GM18858 (cell line): Measurements from ENCODE around the gene RPTOR.

ENCODE experiments used
- ATAC-seq: cut with Tn5 transposase; IDR thresholded peaks from one replicate; pipeline ENCODE4 v1.9.1; 2021; ENCODE audit not compliant: unreplicated experiment

The RPTOR gene

DNA sequence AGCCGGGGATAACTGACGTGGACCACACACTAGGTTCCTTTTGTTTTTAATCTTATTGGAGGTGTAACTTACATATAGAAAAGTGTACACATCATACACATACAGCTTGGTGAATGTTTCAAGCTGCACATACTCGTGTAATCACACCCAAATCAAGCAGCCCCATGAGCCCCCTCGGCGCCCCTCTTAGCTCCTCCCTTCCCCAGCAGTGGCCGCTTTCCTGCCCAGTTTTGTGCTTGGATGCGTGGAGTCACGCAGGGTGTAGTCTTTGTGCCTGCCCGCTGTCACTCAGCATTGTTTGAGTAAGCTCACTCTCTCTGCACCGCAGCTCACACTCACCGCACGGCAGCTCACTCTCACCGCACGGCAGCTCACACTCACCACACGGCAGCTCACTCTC, 295.3 kb downstream of the RPTOR start:
- no peak for ATAC-seq

- no peak for ATAC-seq
Measured at GRCh38 chr17:80842456-80843013, 297.9 kb downstream of the RPTOR start.

GRCh38 chr17:80843741-80844156, 299.1 kb downstream of the RPTOR start:
- no peak for ATAC-seq

GRCh38 chr17:80844418-80844990, 299.9 kb downstream of the RPTOR start:
- no peak for ATAC-seq

- no peak for ATAC-seq
Measured at GRCh38 chr17:80845069-80845862, 300.6 kb downstream of the RPTOR start.

DNA sequence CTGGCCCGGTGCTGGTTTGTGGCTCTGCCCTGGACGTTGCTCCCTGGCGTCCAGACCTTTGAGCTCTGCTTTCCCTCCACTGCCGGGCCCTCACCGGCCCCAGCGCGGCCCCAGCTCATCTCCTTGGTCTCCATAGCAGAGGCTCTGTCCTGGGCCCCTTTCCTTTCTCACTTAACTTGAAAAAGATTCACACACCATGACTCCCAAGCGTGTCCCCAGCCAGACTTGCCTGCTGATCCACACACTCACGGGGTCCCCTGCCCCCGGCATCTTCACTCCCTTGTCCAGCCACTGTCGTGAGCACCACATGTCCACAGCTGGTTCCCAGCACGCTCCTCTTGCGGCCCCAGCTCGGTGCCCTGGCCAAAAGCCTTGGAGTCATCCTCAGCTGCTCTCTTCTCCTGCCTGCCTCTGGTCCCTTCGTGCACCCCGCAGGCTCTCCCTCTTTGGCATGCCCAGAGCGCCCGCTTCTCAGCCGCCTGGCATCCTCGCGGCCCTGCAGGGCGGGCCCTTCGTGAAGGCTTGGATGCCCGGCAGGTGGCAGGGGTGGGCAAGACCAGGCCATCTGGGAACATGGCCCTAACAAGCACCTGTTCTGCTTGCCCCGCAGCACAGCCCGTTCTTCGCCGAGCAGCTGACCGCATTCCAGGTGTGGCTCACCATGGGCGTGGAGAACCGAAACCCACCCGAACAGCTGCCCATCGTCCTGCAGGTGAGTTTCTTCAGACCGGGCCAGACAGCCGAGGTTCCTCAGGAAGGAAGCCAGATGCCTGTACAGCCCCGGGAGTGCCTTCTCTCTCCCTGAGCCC, 301.4 kb downstream of the RPTOR start:
- ATAC-seq, result no peak

DNA sequence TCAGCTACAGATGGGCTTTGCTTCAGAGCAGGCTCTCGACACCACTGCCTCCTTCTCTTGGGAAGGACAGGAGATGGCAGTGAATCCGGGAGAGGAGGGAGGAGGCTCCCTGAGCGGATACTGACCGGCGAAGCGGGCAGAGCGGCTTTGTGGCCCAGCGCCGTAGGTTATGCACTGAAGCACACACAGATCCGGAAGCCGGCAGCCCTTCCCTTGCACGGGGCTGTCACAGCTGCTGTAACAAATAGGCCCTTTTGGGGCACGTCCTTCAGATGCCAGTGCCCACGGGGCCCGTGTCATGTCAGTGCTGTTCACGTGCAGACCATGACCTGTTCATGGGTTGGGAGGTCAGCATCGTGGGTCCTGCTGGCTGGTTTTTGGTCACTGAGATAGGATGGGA, 302.3 kb downstream of the RPTOR start:
- no peak for ATAC-seq

- ATAC-seq, result no peak
Measured at GRCh38 chr17:80847496-80848230, 303.0 kb downstream of the RPTOR start.

GRCh38 chr17:80848449-80849102, 303.9 kb downstream of the RPTOR start:
- ATAC-seq, result no peak

DNA sequence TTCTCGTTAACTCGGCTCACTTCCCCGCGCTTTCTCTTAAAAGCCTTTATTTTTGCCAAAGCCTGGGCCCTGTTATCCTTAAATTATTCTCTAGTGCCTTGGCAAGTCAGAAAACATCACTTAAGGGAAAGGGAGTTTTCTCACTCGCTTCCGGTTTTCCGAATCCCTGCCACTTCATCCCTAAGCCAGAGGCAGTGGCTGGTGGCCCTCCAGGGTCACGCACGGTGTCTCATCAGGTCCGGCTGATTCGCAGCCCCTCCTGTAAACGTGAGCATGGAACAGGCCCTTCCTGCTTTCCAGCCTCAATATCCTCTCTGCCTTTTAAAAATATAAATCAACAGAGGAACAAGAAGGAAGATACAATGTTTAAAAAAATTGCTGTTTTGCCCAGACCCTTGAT, 304.5 kb downstream of the RPTOR start:
- no peak for ATAC-seq

- ATAC-seq, result no peak
Measured at GRCh38 chr17:80850109-80850508, 305.5 kb downstream of the RPTOR start.

- ATAC-seq, result no peak
Measured at GRCh38 chr17:80850817-80851216, 306.2 kb downstream of the RPTOR start.

DNA sequence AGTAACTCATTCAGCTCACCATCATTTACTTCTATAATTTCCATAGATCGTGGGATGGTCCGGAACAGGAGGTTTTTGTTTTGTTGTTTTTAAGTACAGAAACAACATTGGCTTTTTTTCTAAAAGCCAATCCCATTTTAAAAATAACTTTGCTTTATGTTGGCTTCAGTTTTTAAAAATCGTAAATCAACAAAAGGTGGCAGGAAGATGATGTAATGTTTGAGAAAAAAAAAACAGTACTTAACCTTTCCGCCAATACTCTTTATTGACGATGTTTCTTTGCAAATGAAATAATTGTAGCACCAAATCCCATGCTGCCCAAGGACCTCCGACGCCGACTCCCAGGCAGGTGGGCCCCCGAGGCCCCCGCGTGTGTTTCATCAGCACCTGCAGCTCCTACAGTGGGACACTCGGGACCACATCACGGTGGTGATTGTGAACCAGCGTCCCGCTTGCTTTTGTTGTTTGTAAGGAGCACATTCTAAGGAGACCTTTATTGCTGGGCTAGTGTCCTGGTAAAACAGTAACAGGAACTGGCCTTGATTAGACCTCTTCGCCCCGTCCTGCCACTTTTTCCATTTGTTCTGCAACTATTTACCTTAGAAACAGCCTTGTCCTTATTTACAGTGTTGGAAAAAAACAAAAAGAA, 306.8 kb downstream of the RPTOR start:
- no peak for ATAC-seq

DNA sequence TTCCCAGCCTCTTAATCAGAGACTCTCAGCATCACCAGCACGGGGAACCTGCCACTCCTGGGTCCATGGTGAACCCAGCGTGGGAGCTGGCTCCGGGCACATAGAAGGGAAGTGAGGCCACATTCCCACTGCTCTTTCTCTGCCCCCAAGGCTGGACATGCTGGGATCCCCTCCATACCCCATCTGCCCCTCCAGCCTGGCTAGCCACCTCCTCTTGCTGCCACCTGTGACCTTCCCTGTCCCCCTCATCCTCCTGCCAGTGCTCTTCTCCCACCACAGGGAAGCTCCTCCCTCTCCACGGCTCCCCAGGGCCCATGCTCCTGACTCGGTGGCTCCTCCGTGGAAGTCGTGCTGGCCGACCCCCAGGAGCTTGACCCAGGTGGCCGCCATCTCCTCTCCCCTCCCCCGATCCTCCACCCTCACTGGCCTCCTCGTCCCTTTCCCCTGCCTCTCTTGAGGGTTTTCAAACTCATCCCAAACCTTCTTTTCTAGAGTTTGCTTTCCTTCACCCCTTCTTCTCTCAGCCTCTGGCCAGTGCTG, 307.9 kb downstream of the RPTOR start:
- no peak for ATAC-seq

GRCh38 chr17:80853076-80853475, 308.4 kb downstream of the RPTOR start:
- no peak for ATAC-seq

- ATAC-seq, result no peak
Measured at GRCh38 chr17:80854220-80854619, 309.6 kb downstream of the RPTOR start.

GRCh38 chr17:80855196-80855947, 310.7 kb downstream of the RPTOR start:
- no peak for ATAC-seq

GRCh38 chr17:80855948-80856862, 311.6 kb downstream of the RPTOR start:
- no peak for ATAC-seq
